HG03159 (cell line): Measurements from ENCODE around the gene HIP1.
"Not testable (repeated sequence)": the region's sequence is repeated elsewhere in the genome, so short reads cannot be mapped to it uniquely, and the experiment has no call there.

ENCODE experiments used
- ATAC-seq: cut with Tn5 transposase; IDR thresholded peaks from one replicate; pipeline ENCODE4 v1.9.1; 2021; ENCODE audit warnings: mild to moderate bottlenecking, moderate library complexity; ENCODE audit not compliant: unreplicated experiment

Gene HIP1

DNA sequence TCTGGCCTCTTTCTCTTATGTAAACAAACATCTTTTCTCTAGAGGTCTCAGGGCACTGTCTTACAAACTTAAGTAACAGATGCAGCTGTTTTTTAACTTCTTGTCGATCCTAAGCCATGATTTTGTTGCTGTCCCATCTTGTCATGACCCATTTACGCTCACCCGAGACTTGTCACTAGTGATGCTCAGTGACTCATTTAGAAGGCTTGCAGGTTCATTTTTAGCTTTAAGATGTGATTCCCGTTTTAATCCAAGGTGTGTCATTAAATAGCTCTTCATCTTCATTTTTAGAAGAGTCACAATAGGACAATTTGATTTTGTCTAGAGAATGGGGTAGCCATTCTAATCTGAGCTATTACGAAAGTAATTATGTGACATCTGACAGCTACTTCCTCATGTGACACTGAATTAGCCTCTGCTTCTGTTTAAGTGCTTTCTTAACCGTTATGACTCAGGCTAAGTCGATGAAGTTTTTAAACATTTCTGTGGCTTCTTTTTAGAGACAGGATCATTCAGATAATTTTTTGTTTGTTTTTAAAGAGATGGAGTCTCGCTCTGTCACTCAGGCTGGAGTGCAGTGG lies 203.9 kb downstream of the HIP1 start:
- ATAC-seq: peak; percentile 56

DNA sequence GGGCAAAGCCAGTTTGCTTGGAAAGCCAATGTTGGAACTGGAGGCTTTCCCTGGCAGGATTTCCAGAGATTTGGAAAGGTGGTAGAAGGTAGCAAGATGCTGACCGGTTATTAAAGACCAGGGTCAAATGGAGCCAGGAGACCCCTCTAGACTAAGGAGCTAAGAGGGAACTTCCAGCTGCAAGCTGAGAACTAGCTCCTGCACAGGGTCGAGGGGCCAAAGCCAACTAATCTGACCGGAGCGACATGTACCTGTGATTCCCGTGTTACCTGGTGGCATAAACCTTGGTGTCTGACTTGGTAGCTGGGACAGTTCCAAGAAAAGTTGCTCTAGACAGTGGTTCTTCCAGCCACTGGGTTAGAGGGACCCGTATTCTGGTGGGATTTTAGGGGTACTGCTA lies 204.8 kb downstream of the HIP1 start:
- ATAC-seq: no peak

DNA sequence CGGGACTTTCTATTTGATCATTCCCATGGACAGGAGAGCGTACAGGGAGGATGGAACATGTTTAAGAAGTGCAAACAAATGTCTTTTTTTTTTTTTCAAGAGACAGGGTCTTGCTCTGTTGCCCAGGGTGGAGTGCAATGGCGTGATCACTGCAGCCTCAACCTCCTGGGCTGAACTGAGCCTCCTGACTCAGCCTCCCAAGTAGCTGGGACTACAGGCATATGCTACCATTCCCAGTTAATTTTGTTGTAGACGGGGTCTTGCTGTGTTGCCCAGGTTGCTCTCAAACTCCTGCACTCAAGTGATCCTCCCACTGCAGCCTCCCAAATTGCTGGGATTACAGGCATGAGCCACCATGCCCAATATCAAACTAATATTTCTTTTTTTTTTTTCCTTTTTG lies 206.1 kb downstream of the HIP1 start:
- no peak for ATAC-seq

DNA sequence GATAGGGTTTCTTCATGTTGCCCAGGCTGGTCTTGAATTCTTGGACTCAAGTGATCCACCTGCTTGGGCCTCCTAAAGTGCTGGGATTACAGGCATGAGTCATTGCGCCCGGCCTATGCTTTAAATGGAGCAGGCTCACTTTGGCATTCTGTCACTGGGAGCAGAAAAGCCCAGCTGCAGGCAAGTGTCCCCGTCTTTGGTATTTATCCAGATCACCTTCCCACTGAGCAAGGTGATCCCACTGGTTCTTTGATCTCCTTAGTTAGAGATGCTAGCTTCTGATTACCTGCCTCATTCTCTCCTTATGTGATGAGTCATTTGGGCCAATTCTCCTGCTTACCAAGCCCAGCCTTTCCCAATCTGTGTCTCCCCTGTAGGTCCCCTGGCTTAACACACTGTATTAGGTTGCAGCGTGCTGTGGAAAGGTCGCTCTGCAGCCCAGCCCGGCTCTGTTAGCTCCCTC lies 207.4 kb downstream of the HIP1 start:
- ATAC-seq: no peak

DNA sequence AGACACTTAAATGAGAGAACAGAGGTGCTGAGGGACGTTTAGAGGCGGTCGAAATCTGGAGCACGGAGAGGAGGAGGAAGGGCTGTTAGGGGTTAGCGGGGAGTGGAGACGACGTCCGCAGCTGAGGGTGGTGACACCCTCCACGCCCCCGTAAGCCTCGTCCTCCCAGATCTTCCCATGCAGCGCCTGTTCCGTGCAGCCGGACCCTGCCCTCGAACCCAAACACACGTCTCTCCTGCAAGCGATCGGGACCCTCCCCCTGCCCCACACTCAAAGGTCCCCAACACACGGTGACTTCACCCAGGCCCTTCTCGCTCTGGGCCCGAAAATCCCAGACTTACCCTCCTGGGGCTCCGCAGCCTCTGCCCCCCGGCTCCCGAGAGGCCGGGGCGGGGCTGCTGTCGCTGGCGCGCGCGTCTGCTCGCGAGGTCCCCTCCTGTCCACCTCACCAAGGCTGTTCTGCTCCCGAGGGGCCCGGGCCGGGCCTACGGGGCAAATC lies 211.5 kb downstream of the HIP1 start:
- ATAC-seq: not testable (repeated sequence)

DNA sequence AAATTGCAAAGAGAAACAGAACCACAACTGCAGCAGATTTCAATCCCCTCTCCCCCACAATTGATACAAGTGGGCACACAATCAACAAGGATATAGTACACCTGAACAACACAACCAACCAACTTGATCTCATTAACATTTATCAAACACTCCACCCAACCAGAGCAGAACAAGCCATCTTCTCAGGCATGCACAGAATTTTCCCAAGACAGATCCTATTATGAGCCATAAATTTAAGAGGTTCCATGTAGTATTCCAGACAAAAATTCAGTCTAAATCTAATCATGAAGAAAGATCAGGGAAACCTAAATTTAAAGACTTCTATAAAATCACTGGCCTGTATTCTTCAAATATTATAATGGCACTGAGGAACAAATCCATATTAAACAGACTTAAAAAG lies 217.0 kb downstream of the HIP1 start:
- ATAC-seq: not testable (repeated sequence)

DNA sequence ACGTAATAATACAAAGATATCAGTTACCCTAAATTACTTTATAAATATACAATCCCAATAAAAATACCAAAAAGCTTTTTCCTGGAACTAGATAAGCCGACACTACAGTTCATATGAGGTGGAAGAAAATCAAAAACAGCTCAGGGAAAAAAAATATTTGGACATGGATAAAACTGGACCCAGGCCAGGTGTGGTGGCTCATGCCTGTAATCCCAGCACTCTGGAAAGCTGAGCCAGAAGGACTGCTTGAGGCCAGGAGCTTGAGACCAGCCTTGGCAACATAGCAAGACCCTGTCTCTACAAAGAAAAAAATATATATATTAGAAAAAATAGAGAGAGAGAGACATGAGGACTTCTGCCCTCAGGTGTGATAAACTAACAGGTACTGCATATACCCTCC lies 219.9 kb downstream of the HIP1 start:
- not testable (repeated sequence) for ATAC-seq

DNA sequence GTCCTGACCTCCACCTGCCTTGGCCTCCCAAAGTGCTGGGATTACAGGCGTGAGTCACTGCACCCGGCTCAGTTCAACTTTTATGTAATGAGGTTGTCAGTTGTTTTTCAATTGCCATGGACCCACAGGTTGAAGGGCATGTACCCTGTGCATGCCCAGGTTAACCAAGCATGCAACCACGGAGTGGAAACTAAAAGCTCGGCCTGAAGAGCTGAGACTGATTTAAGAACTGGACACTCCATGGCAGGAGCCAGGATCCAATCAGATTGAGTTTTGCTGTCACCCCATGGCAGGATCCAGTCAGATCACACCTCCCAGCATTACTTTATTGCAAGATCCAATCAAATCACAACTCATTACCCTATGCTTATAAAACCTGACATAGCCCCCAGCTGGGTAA lies 229.7 kb downstream of the HIP1 start:
- ATAC-seq: not testable (repeated sequence)

DNA sequence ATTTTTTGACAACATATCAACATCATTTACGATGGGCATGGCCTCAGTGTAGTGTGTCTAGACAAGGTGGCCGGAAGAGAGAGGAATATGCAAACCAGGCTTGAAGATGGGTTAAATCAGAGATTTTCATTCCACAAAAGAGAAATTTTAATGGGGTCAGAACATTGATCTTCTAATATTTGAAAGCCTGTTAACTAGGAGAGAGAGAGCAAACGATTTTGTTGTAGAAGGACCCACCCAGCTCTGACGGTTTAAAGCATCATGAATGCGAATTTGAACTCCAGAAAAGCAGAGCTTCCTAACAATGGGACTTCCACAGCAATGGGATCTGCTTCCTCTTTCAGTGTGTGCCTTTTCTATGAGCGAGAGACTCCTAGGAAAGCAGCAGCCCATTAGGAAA lies 246.7 kb downstream of the HIP1 start, which contains the start of gene SPDYE5:
Gene SPDYE5 (plus strand): TSS at position 301 of the 400 bp plus-strand sequence. CDS start 1,728 bp downstream, outside the sequence.
- not testable (repeated sequence) for ATAC-seq

DNA sequence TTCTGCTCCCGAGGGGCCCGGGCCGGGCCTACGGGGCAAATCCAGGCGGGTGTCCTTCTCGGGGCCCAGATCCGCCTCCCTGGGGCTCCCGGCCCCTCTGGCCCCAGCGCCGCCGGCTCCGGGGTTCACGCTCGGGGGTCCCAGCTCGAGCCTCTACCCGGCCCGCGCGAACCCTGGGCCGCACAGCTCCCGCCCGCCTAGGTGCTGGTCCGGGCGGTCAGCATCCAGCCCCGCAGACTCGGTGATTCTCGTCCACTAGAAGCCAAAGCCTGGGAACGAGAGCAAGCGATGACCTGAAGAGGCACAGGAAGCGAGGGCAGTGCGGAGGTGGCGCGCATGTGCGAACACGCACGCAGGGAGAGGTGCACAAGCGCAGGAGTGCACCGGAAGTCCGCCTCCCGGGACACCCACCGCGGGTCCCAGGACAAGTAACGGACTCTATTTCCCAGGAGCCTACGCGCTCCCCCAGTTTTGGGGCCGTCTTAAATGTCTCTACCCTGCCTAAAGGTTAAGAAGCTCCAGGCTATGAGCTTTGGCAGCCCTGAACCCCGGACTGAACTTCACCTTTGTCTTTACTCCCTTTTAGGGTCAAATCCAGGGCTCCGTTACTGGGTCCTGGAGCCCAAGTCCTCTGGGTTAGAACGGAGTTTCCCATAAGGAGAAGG lies 252.6 kb downstream of the HIP1 start, which contains the start of gene POM121C:
Gene POM121C (minus strand): TSS at position 321 of the 665 bp plus-strand sequence. CDS start 44,803 bp downstream, outside the sequence.
- peak; percentile 97 for ATAC-seq

DNA sequence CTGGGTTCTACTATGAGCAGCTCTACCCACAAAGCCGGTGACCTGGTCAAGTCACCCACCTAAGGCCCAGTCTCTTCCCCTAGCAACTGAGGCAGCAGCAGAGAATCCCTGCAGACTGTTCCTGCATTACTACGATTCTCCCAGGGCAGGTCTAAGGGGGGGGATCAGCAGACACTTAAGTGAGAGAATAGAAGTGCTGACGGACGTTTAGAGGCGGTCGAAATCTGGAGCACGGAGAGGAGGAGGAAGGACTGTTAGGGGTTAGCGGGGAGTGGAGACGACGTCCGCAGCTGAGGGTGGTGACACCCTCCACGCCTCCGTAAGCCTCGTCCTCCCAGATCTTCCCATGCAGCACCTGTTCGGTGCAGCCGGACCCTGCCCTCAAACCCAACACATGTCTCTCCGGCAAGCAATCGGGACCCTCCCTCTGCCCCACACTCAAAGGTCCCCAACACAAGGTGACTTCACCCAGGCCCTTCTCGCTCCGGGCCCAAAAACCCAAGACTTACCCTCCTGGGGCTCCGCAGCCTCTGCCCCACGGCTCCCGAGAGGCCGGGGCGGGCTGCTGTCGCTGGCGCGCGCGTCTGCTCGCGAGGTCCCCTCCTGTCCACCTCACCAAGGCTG lies 253.3 kb downstream of the HIP1 start:
- not testable (repeated sequence) for ATAC-seq
